Heart left ventricle (tissue), 13 donors: Measurements from ENCODE around the gene GLO1.

Experiments
- POLR2A ChIP-seq, 2 donors: fragments of 450-650 bp; IDR thresholded peaks; one replicate each; pipeline ENCODE4 v1.6.1; 2017; ENCODE audit warnings: antibody characterized with exemption in 2 of 2, mild to moderate bottlenecking in 2 of 2, moderate library complexity in 2 of 2
- TF ChIP-seq, protein P1 (sequence below), 12 donors: fragments of 200-600 bp; sonication (generic) in 4 of 12; IDR thresholded peaks; one replicate each; pipeline versions ENCODE4 v1.5.0 to v1.8.0; 2018 to 2022; ENCODE audit warnings: antibody characterized with exemption in 12 of 12, mild to moderate bottlenecking in 5 of 12
- donor health status: ischemic (EF 13 %, LVEDD 7.1; RV severe dilation, severe dysfunction).
- donor health status: DM: no; HTN: yes; CAD: no.
- donor health status: DM: no; HTN: no; CAD: no.
- donor health status: ischemic (EF 25% LVEDD 6.9; RV normal size, moderate dysfunction).
- donor health status: ischemic (EF 25% LVEDD 5.7; RV mildly dilated, moderate dysfunction).
- donor health status: ischemic (EF 35%, LVEDD 5.7; RV mildly dilated, moderate dysfunction).
- donor health status: nonischemic (EF 11% LVEDD 7.7; RV severe dilation, severe dysfunction).
- donor health status: DM: yes; HTN: yes; CAD: no.
- donor health status: PGD.
- donor health status: ischemic (EF 29% LVEDD 5.4; RV normal size, mild dysfunction).
- donor health status: nonischemic (EF 23%, LVEDD 6.1; RV moderate dilation, normal function).

- no peak for TF ChIP-seq POLR2A (IDR thresholded peaks at IDR 0.05)
- TF ChIP-seq, protein P1, sequence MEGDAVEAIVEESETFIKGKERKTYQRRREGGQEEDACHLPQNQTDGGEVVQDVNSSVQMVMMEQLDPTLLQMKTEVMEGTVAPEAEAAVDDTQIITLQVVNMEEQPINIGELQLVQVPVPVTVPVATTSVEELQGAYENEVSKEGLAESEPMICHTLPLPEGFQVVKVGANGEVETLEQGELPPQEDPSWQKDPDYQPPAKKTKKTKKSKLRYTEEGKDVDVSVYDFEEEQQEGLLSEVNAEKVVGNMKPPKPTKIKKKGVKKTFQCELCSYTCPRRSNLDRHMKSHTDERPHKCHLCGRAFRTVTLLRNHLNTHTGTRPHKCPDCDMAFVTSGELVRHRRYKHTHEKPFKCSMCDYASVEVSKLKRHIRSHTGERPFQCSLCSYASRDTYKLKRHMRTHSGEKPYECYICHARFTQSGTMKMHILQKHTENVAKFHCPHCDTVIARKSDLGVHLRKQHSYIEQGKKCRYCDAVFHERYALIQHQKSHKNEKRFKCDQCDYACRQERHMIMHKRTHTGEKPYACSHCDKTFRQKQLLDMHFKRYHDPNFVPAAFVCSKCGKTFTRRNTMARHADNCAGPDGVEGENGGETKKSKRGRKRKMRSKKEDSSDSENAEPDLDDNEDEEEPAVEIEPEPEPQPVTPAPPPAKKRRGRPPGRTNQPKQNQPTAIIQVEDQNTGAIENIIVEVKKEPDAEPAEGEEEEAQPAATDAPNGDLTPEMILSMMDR (IDR thresholded peaks at IDR 0.05): no peak
Measured at GRCh38 chr6:38684904-38685303, 18.0 kb downstream of the GLO1 start.
